Upper lobe of left lung (tissue), 4 donors: ENCODE results near the gene UQCR10.

Experiments
- EP300 ChIP-seq, 4 donors: sonication (generic); formaldehyde crosslinking; IDR thresholded peaks; one replicate each; pipeline ENCODE4 v1.5.1; 2017; ENCODE audit warnings: antibody characterized with exemption in 4 of 4, control low read depth in 2 of 4
- POLR2A ChIP-seq, 4 donors: fragments of 450-650 bp; IDR thresholded peaks; one replicate each; pipeline ENCODE4 v1.5.1; 2016 to 2017; ENCODE audit warnings: antibody characterized with exemption in 4 of 4, mild to moderate bottlenecking in 2 of 4
- POLR2AphosphoS5 ChIP-seq, 2 donors: sonication (generic); formaldehyde crosslinking; IDR thresholded peaks; one replicate each; pipeline ENCODE4 v1.5.1; 2017; ENCODE audit warnings: antibody characterized with exemption in 2 of 2
- TF ChIP-seq, protein P1 (sequence below), 6 experiments: fragments of 450-650 bp in 4 of 6; fragments of 200-600 bp in 2 of 6; sonication (generic) in 2 of 6; IDR thresholded peaks; one replicate each; pipeline ENCODE4 v1.5.1; 2016 to 2019; ENCODE audit warnings: antibody characterized with exemption in 6 of 6

- TF ChIP-seq, protein P1, sequence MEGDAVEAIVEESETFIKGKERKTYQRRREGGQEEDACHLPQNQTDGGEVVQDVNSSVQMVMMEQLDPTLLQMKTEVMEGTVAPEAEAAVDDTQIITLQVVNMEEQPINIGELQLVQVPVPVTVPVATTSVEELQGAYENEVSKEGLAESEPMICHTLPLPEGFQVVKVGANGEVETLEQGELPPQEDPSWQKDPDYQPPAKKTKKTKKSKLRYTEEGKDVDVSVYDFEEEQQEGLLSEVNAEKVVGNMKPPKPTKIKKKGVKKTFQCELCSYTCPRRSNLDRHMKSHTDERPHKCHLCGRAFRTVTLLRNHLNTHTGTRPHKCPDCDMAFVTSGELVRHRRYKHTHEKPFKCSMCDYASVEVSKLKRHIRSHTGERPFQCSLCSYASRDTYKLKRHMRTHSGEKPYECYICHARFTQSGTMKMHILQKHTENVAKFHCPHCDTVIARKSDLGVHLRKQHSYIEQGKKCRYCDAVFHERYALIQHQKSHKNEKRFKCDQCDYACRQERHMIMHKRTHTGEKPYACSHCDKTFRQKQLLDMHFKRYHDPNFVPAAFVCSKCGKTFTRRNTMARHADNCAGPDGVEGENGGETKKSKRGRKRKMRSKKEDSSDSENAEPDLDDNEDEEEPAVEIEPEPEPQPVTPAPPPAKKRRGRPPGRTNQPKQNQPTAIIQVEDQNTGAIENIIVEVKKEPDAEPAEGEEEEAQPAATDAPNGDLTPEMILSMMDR (IDR thresholded peaks at IDR 0.05): no peak
- TF ChIP-seq POLR2A (IDR thresholded peaks at IDR 0.05) (no peak), POLR2AphosphoS5 (IDR thresholded peaks at IDR 0.05) (no peak), EP300 (IDR thresholded peaks at IDR 0.05) (no peak)
These were observed 45.0 kb upstream of the UQCR10 start for GRCh38 chr22:29722151-29722550.
